GM21381 (cell line): ENCODE measurements around the gene LHPP.

Experiments
- ATAC-seq: cut with Tn5 transposase; IDR thresholded peaks from one replicate; pipeline ENCODE4 v1.9.1; 2021; ENCODE audit warnings: mild to moderate bottlenecking, moderate library complexity; ENCODE audit not compliant: unreplicated experiment

LHPP gene

GRCh38 chr10:124447751-124448466 is 13.7 kb upstream of the LHPP start:
- no peak for ATAC-seq

GRCh38 chr10:124448696-124449169 is 12.9 kb upstream of the LHPP start:
- ATAC-seq = no peak

- ATAC-seq = no peak
Measured at GRCh38 chr10:124449170-124450011, 12.2 kb upstream of the LHPP start.

GRCh38 chr10:124450012-124450782 is 11.4 kb upstream of the LHPP start, which contains the start of gene NKX1-2:
NKX1-2 (minus strand) TSS chr10:124450035; CDS start chr10:124449943, 92 bp downstream.
- ATAC-seq = no peak

- ATAC-seq = no peak
Measured at GRCh38 chr10:124450783-124451057, 10.9 kb upstream of the LHPP start.

GRCh38 chr10:124451276-124451675 is 10.3 kb upstream of the LHPP start:
- no peak for ATAC-seq

- ATAC-seq = no peak
Measured at GRCh38 chr10:124453960-124454610, 7.5 kb upstream of the LHPP start.

- no peak for ATAC-seq
Measured at GRCh38 chr10:124455441-124455840, 6.2 kb upstream of the LHPP start.

- no peak for ATAC-seq
Measured at GRCh38 chr10:124458473-124458872, 3.1 kb upstream of the LHPP start.

- ATAC-seq = no peak
Measured at GRCh38 chr10:124458889-124459288, 2.7 kb upstream of the LHPP start.

GRCh38 chr10:124459395-124459794 is 2.2 kb upstream of the LHPP start:
- no peak for ATAC-seq

GRCh38 chr10:124460144-124460543 is 1.5 kb upstream of the LHPP start:
- no peak for ATAC-seq

- ATAC-seq = no peak
Measured at GRCh38 chr10:124462348-124462695, 699 bp downstream of the LHPP start.

- ATAC-seq = no peak
Measured at GRCh38 chr10:124464028-124464965, 2.7 kb downstream of the LHPP start.

GRCh38 chr10:124465003-124465776 is 3.6 kb downstream of the LHPP start:
- no peak for ATAC-seq

GRCh38 chr10:124465777-124466488 is 4.3 kb downstream of the LHPP start:
- ATAC-seq = no peak

- ATAC-seq = no peak
Measured at GRCh38 chr10:124467165-124467564, 5.5 kb downstream of the LHPP start.

- ATAC-seq = no peak
Measured at GRCh38 chr10:124468624-124469023, 7.0 kb downstream of the LHPP start.
